RPMI7951 (cell line): ENCODE results near the gene PLCE1. TPM values are rescaled to one million over a fixed set of nuclear protein-coding genes. Genes with fewer than 3 reads are reported as not detected.

Experiments
- DNase-seq: peaks from one replicate; pipeline ENCODE4 v3.0.0-alpha.2; 2012; ENCODE audit warnings: low read depth
- total RNA-seq: library from RNA; depleted of rRNA; stranded (reverse); fragments of >200 nt; shearing (Covaris generic); gene quantifications from 2 replicates; pipeline ENCODE4 v1.2.3, GENCODE V29; 2014

The PLCE1 gene
- total RNA-seq, 1 experiment from 2014 or later: 0.24 TPM

GRCh38 chr10:93994438-93994801, 689 bp downstream of the PLCE1 start:
- DNase-seq: no peak

- no peak for DNase-seq
These were observed 1.5 kb downstream of the PLCE1 start for GRCh38 chr10:93995182-93995581.

- DNase-seq: no peak
These were observed 2.0 kb downstream of the PLCE1 start for GRCh38 chr10:93995598-93996271.

GRCh38 chr10:93996551-93996950, 2.8 kb downstream of the PLCE1 start:
- DNase-seq: no peak

- no peak for DNase-seq
These were observed 3.8 kb downstream of the PLCE1 start for GRCh38 chr10:93997546-93997945.

GRCh38 chr10:93999401-93999851, 5.7 kb downstream of the PLCE1 start:
- DNase-seq: no peak

- DNase-seq: no peak
These were observed 7.1 kb downstream of the PLCE1 start for GRCh38 chr10:94000638-94001415.

GRCh38 chr10:94001416-94001810, 7.7 kb downstream of the PLCE1 start:
- DNase-seq: no peak

GRCh38 chr10:94002156-94002555, 8.4 kb downstream of the PLCE1 start:
- DNase-seq: no peak

GRCh38 chr10:94003488-94003887, 9.8 kb downstream of the PLCE1 start:
- no peak for DNase-seq

GRCh38 chr10:94005050-94005449, 11.3 kb downstream of the PLCE1 start:
- DNase-seq: no peak

GRCh38 chr10:94006591-94007550, 13.1 kb downstream of the PLCE1 start:
- no peak for DNase-seq

- DNase-seq: no peak
These were observed 14.8 kb downstream of the PLCE1 start for GRCh38 chr10:94008526-94008925.

- DNase-seq: no peak
These were observed 16.4 kb downstream of the PLCE1 start for GRCh38 chr10:94010116-94010515.

GRCh38 chr10:94010886-94011285, 17.2 kb downstream of the PLCE1 start:
- no peak for DNase-seq

- DNase-seq: no peak
These were observed 17.6 kb downstream of the PLCE1 start for GRCh38 chr10:94011296-94011695.

- no peak for DNase-seq
These were observed 19.1 kb downstream of the PLCE1 start for GRCh38 chr10:94012834-94013233.

- no peak for DNase-seq
These were observed 19.6 kb downstream of the PLCE1 start for GRCh38 chr10:94013331-94013760.

GRCh38 chr10:94014304-94014703, 20.6 kb downstream of the PLCE1 start:
- no peak for DNase-seq

GRCh38 chr10:94016727-94017714, 23.3 kb downstream of the PLCE1 start:
- no peak for DNase-seq

GRCh38 chr10:94018107-94018506, 24.4 kb downstream of the PLCE1 start:
- DNase-seq: no peak
